Measurements from ENCODE around the gene MYH11.

GRCh38 chr16:15897121-15897780 lies 40.4 kb upstream of the MYH11 start:
- TF ChIP-seq, protein P1, sequence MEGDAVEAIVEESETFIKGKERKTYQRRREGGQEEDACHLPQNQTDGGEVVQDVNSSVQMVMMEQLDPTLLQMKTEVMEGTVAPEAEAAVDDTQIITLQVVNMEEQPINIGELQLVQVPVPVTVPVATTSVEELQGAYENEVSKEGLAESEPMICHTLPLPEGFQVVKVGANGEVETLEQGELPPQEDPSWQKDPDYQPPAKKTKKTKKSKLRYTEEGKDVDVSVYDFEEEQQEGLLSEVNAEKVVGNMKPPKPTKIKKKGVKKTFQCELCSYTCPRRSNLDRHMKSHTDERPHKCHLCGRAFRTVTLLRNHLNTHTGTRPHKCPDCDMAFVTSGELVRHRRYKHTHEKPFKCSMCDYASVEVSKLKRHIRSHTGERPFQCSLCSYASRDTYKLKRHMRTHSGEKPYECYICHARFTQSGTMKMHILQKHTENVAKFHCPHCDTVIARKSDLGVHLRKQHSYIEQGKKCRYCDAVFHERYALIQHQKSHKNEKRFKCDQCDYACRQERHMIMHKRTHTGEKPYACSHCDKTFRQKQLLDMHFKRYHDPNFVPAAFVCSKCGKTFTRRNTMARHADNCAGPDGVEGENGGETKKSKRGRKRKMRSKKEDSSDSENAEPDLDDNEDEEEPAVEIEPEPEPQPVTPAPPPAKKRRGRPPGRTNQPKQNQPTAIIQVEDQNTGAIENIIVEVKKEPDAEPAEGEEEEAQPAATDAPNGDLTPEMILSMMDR (IDR thresholded peaks at IDR 0.05) = no peak
- TF ChIP-seq POLR2A (IDR thresholded peaks at IDR 0.05) = no peak

Measured in esophagus squamous epithelium (tissue), 4 donors.